ENCODE data around the gene ABCA2. TPM values are rescaled to one million over a fixed set of nuclear protein-coding genes. Genes with fewer than 3 reads are reported as not detected.
"Not testable (repeated sequence)": the region's sequence is repeated elsewhere in the genome, so short reads cannot be mapped to it uniquely, and the experiment has no call there.

The ABCA2 gene
- total RNA-seq, 1 donor from 2014 or later, result 33.8 TPM

- no peak for DNase-seq
- no peak for ATAC-seq
- intact Hi-C loops (cut with micrococcal nuclease), result no loop called here
These were observed 19.7 kb downstream of the ABCA2 start for GRCh38 chr9:137008312-137008711.

GRCh38 chr9:137007816-137008270, 20.2 kb downstream of the ABCA2 start:
- ATAC-seq, result no peak
- DNase-seq, result no peak
- intact Hi-C loops (cut with micrococcal nuclease), result no loop called here

- ATAC-seq, result peak; percentile 12
- no peak for DNase-seq
- intact Hi-C loops (cut with micrococcal nuclease), result no loop called here
These were observed 20.8 kb downstream of the ABCA2 start for GRCh38 chr9:137007108-137007815.

GRCh38 chr9:137006116-137007003, 21.7 kb downstream of the ABCA2 start:
- DNase-seq (no peak), ATAC-seq (no peak)
- intact Hi-C loops (cut with micrococcal nuclease), result no loop called here

GRCh38 chr9:137004285-137004684, 23.8 kb downstream of the ABCA2 start:
- DNase-seq; ATAC-seq; intact Hi-C loops (cut with micrococcal nuclease): not testable (repeated sequence)

- no peak for DNase-seq
- intact Hi-C loops (cut with micrococcal nuclease), result no loop called here
- no peak for ATAC-seq
These were observed 25.4 kb downstream of the ABCA2 start for GRCh38 chr9:137002646-137003041.

- DNase-seq (no peak), ATAC-seq (no peak)
- intact Hi-C loops (cut with micrococcal nuclease), result no loop called here
These were observed 26.0 kb downstream of the ABCA2 start for GRCh38 chr9:137001857-137002645.

- intact Hi-C loops (cut with micrococcal nuclease), result no loop called here
- ATAC-seq (no peak), DNase-seq (no peak)
These were observed 27.7 kb downstream of the ABCA2 start for GRCh38 chr9:137000177-137000930.

- DNase-seq, result no peak
- ATAC-seq, result no peak
- intact Hi-C loops (cut with micrococcal nuclease), result no loop called here
These were observed 30.2 kb downstream of the ABCA2 start for GRCh38 chr9:136997830-136998234.

- intact Hi-C loops (cut with micrococcal nuclease), result no loop called here
- ATAC-seq (no peak), DNase-seq (no peak)
These were observed 30.7 kb downstream of the ABCA2 start for GRCh38 chr9:136997371-136997770.

- intact Hi-C loops (cut with micrococcal nuclease), result no loop called here
- ATAC-seq (no peak), DNase-seq (no peak)
These were observed 31.4 kb downstream of the ABCA2 start, which contains the start of gene CLIC3 for GRCh38 chr9:136996361-136997292. CLIC3 (minus strand) TSS chr9:136996568; CDS start chr9:136996543, 25 bp downstream.

GRCh38 chr9:136995772-136996311, 32.2 kb downstream of the ABCA2 start:
- intact Hi-C loops (cut with micrococcal nuclease), result no loop called here
- ATAC-seq (no peak), DNase-seq (no peak)

GRCh38 chr9:136995362-136995761, 32.7 kb downstream of the ABCA2 start:
- intact Hi-C loops (cut with micrococcal nuclease), result no loop called here
- DNase-seq, result no peak
- no peak for ATAC-seq

- no peak for DNase-seq
- ATAC-seq, result no peak
- intact Hi-C loops (cut with micrococcal nuclease), result no loop called here
These were observed 33.2 kb downstream of the ABCA2 start for GRCh38 chr9:136994888-136995230.

- DNase-seq (no peak), ATAC-seq (no peak)
- intact Hi-C loops (cut with micrococcal nuclease), result no loop called here
These were observed 33.7 kb downstream of the ABCA2 start for GRCh38 chr9:136994180-136994887.

- intact Hi-C loops (cut with micrococcal nuclease), result no loop called here
- ATAC-seq, result no peak
- no peak for DNase-seq
These were observed 35.1 kb downstream of the ABCA2 start for GRCh38 chr9:136992819-136993369.
